ENCODE measurements around the gene ANKRD55. TPM values are rescaled to one million over a fixed set of nuclear protein-coding genes. Genes with fewer than 3 reads are reported as not detected.

ANKRD55 gene
- total RNA-seq, 4 donors from 2014 or later, result not detected

DNA sequence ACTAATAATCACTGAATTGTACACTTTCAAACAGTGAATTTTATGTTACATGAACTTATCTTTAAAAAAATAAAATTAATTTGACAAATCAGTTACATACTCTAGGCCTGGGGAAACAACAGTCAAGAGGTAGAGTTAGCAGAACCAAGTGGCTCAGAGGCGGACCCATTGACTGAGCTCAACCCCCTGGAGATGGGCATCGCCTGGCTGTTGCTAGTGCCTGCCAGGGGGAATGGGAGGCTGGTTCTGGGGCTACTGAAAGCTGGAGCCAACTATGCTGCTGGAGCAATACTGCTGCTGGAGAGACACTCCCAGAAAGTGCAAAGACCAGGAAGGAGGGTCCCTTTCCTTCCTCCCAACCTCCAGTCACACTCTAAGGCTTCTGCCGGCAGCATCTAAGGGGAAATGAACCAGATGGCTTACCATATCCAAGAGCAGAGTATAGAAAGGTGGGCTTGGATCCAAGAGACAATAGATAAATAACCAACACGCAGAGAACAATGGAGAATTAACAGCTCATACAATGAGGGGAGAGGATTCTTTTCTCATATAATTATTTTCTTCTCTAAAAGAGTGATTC is 40.3 kb upstream of the ANKRD55 start:
- TF ChIP-seq, protein P1, sequence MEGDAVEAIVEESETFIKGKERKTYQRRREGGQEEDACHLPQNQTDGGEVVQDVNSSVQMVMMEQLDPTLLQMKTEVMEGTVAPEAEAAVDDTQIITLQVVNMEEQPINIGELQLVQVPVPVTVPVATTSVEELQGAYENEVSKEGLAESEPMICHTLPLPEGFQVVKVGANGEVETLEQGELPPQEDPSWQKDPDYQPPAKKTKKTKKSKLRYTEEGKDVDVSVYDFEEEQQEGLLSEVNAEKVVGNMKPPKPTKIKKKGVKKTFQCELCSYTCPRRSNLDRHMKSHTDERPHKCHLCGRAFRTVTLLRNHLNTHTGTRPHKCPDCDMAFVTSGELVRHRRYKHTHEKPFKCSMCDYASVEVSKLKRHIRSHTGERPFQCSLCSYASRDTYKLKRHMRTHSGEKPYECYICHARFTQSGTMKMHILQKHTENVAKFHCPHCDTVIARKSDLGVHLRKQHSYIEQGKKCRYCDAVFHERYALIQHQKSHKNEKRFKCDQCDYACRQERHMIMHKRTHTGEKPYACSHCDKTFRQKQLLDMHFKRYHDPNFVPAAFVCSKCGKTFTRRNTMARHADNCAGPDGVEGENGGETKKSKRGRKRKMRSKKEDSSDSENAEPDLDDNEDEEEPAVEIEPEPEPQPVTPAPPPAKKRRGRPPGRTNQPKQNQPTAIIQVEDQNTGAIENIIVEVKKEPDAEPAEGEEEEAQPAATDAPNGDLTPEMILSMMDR (IDR thresholded peaks at IDR 0.05; ENCODE audit: low read depth), result no peak

DNA sequence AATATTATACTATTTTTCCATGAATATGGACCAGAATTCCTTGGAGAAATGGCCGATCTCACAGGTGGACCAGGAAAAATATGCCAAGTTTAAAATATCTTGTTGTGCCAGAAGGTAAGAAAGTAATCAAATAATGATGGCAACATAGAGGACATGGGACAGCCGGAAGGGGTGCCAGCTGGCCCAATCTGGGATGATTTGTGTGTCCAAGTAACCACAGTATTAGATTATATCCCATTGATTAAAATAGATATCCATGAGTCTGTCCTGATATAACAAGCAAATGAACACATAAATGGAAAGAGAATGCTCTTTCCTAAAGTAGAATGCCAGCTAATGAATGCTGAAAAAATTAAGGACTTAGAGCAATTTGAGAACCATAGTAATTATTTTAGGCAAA is 39.6 kb upstream of the ANKRD55 start:
- TF ChIP-seq, protein P1 (IDR thresholded peaks at IDR 0.05; ENCODE audit: low read depth), result no peak

DNA sequence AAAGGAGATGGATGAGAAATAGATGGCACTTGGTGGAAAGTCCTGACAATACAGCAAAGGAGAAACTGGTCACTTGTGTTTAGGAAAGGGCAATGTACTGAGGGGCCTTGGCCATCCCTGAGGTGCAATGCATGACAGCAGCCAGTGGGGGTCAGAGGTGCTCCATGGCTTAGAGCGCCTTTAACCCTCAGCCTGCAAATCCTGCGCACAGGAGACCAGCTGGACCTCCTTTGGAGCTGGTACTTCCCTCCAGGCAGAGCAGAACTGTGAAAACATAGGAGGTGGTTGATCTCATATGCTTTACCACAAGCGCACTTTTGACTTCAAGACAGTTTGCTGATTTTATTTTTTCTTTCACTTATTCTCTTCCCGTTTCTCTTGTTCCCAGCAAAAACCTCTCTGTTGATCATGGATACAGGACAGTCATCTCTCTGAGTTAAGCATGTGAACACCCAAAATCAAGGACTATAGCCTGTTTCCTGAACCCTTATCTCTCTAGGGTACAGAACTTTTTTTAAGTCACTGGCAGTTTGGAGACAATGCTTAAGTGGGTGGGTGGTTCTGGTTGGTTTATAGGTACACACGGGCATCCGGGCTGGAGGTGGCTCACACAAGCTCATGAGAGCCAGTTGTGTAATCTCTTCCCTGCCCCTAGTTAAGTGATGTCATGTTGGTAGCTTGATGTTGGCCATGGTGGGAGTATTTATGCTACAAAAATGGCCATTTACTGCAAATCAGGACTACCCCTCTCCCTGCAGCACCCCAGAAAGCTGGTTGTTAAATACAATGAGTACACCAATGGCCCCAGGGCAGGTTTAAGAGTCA is 37.6 kb upstream of the ANKRD55 start:
- TF ChIP-seq, protein P1 (IDR thresholded peaks at IDR 0.05; ENCODE audit: low read depth), result no peak

DNA sequence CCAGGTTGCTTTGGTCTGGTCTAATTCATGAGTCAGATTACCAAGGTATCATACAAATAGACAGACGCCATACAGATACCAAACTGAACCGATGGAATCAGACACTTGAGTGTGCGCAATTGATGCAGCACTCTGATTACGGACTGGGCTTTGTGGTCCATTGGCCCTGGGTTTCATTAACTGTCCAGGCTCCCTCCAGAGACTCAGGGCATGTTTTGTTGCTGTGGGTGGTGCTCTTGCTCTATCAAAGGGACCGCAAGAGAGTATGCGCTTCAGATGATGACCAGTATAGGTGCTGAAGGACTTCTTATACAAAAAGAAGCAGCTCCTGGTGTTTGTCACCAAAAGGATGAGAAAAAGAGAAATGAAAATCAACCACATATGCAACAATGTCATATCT is 36.9 kb upstream of the ANKRD55 start:
- TF ChIP-seq, protein P1 (IDR thresholded peaks at IDR 0.05; ENCODE audit: low read depth), result no peak

DNA sequence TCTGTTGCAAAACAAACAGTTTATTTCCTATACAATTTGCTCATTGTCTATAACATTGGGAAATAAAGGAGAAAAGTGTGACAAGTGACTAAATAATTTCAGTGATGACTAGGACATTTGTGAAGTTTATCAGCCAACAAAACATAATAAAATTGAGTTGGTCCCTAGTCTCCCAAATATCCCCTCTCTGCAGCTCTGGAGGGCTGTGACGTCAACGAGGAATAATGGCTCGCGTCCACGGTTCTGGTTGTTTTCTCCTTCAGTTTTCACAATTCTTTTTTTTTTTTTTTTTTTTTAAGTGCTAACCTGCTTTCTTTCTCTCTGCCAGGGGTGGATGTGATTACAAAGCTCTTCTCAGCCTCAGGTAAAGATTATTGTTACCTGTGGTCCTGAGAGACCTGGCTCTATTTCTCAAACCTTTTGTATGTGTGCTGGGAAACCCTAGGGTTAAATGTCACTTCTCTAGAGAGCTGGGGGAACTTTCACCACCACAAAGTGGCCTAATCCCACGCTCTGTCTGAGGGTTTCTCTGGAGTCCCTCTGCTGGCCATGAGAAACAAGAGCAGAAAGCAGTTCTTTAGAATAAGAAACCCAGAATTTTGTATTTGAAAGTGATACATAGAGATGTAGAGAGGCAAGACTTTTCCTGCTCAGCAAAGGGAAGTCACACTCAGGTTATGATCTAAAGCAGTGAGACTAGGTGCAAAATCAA is 36.2 kb upstream of the ANKRD55 start:
- TF ChIP-seq, protein P1 (IDR thresholded peaks at IDR 0.05; ENCODE audit: low read depth), result no peak

DNA sequence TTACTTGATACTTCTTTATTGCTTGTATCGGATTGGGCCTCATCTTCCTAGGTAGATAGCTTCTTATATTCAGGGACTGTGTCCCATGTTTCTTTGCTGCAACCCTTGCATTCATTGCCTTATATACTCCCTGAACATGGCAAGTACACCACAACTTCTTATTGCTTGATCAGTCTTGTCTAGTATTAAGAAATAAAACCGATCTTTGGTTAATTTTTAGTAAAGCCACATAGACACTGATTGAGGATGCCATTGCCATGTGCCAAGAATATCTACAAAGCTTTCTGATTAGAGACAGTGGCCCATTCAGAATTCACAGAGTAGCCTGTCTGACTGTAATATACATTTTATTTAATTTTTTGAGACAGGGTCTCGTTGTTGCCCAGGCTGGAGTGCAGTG is 34.7 kb upstream of the ANKRD55 start:
- TF ChIP-seq, protein P1 (IDR thresholded peaks at IDR 0.05; ENCODE audit: low read depth), result no peak

DNA sequence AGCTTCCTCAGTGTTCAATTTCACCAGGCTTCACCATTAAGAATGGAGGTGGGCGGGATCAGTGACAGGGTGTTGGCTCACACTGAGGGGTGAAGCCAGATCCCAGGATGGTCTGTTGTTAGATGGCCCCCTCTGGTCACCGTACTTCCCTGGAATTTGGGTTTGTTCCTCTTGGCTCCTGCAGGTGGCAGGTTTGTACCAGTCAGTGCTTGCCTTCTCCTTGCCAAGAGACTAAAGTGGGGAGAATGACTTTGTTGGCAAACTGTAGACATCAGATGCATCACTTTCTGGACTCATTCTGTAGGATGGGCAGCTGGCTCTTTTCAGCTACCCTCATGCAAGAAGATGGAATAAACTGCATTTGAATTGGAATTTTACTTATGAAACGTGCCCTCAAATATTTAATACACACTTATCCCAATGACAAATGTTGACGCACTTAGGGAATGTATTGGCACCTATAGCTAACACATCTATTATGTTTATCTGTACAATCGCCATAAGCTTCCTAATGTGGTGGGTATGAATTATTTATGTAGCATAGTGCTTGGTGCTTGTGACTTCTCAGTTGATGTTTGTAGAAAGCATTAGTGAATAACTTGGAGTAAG is 31.4 kb upstream of the ANKRD55 start:
- TF ChIP-seq, protein P1 (IDR thresholded peaks at IDR 0.05; ENCODE audit: low read depth), result no peak

All from subcutaneous adipose tissue (tissue), 4 donors.